GM18520 (cell line): Measurements from ENCODE around the gene STOML3.

Experiments used
- ATAC-seq: cut with Tn5 transposase; IDR thresholded peaks from one replicate; pipeline ENCODE4 v1.9.1; 2021; ENCODE audit not compliant: unreplicated experiment

STOML3 gene

GRCh38 chr13:38993381-38993780 is 2.8 kb upstream of the STOML3 start:
- no peak for ATAC-seq

- no peak for ATAC-seq
Measured at GRCh38 chr13:38981096-38981495, 9.5 kb downstream of the STOML3 start.

DNA sequence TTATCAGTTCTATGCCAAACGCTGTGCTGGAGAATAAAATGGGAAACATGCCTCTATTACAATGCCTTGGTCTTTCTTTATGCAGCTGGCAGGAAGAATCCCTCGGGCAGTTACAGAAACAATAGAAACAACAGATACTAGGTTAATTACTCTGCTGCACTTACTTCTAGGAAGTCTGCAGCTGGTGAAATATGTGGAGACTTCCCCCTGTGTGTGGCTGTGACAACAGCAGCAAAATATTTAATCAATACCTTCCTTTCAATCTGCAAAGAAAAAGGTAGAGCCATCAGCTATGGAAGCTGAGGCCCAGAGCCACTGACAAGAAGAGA is 9.9 kb downstream of the STOML3 start:
- ATAC-seq: no peak

- ATAC-seq: no peak
Measured at GRCh38 chr13:38979891-38980749, 10.5 kb downstream of the STOML3 start.

DNA sequence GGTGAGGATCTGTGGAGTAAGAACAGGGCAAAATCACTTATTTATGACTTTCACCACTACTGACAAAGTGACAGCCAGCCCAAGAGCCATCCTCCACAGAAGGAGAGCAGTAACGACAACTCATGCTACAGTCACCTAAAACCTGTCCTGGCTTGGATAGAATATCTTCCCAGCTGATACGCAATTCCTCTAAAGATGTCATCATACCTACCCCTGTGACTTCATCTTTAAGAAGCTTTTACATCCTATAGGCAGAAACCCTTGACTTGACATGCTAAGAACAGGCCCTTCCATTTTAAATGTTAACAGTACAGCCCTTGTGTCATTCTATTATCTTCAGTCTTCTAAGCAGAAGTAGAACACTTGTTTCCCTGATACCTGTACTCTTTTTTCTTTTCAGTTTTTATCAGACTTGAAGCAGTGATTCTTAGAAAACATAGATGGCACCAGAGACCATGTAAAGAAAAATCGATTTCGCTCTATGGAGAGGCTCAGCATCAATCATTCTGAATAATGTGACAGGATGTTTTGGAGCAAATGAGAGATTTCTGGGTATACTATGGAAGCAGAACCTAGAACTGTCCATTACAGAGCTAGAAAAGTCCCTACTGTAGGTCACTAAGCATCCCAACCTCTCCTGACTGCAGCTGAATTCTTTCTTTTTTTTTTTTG is 20.1 kb downstream of the STOML3 start:
- no peak for ATAC-seq

GRCh38 chr13:38969187-38969586 is 21.4 kb downstream of the STOML3 start:
- ATAC-seq: no peak

GRCh38 chr13:38967446-38967845 is 23.2 kb downstream of the STOML3 start:
- no peak for ATAC-seq

DNA sequence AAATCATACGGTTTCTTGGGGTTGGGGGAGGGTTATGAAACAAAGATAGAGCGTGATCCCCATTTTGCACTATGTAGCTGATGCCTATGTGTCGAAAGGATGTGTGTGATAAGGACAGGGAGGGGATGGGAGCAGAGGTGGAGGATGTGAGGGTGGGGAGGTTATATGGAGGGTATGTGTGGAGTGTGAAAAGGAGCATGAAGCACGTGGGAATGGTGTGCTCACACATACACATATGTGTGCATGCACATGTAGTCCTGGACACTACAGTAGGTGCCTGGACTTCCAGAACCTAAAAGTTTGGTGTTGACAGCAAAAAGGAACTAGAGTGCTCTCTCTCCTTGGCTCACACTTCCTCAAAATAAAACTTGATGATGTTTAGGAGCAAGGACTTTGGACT is 25.4 kb downstream of the STOML3 start:
- ATAC-seq: no peak

DNA sequence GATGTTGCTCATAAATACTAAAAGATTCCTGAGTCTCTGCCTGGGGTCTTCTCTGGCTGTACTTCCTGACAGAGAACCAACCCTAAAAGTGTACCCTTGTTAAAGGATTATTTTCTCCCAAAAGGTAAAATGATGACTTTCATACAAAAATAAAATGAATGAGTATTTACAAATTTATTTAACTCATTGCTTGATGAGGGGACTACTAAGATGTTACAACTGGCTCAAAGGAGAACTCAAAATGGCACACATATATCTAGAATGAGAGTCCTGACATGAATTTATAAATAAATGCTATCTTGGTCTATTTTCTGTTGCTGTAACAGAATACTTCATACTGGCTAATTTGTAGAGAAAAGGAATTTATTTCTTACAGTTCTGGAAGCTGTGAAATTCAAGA is 30.5 kb downstream of the STOML3 start:
- no peak for ATAC-seq

DNA sequence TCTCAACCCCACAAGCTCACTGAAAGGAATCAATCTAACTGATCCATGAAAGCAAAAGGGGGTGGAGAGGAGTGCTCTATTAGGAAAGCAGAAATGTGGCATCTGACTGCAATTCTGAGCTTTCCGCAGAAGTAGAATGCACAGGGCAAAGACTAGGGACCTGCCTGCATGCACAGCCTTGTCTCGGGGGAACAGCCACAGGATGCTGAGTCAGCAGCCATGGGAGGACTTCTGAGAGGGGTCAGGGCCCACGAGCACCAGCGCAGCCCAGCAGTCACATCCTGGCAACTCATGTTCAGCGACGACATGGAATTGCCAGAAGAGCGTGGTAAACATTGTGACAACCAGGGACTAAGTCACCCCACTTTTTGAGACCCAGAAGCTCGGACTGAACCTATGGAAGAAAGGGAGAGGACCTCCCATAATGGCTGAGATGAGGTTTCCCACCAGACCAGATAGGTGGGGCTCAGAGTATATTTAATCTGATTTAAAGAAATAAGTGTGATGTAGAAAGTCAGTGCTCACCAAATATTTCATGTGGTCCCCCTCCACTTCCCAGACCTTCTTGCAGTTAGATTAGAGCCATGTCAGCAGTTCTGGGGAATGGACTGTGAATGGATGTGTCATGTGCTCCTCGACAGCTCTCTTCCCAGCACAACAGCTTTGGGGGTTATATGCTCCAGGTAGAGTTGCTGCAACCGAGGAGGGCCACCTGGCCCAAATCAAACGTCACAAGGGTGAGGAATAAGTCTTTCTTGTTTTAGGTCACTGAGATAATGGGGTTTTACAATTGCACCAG is 32.6 kb downstream of the STOML3 start:
- ATAC-seq: no peak

- ATAC-seq: no peak
Measured at GRCh38 chr13:38954844-38955243, 35.8 kb downstream of the STOML3 start.

DNA sequence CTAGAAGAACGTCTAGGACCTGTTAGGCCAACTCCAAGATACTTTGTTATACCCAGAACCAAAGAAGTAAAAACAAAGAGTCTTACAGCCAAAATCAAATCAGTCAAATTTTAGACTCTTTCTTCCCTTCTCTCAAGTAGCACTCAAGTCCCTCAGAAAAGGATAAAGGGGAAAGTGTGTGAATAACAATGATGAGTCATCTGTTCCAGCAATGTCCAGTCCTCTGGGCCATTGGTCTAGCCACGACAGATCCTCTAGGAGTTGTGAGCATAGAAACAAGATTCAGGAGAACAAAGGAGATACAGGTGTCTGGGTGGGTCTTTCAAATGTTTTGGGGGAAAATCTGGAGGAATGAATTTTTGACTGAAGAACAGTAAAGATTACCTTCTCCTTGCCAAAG is 36.3 kb downstream of the STOML3 start:
- no peak for ATAC-seq

- no peak for ATAC-seq
Measured at GRCh38 chr13:38952827-38953226, 37.8 kb downstream of the STOML3 start.

DNA sequence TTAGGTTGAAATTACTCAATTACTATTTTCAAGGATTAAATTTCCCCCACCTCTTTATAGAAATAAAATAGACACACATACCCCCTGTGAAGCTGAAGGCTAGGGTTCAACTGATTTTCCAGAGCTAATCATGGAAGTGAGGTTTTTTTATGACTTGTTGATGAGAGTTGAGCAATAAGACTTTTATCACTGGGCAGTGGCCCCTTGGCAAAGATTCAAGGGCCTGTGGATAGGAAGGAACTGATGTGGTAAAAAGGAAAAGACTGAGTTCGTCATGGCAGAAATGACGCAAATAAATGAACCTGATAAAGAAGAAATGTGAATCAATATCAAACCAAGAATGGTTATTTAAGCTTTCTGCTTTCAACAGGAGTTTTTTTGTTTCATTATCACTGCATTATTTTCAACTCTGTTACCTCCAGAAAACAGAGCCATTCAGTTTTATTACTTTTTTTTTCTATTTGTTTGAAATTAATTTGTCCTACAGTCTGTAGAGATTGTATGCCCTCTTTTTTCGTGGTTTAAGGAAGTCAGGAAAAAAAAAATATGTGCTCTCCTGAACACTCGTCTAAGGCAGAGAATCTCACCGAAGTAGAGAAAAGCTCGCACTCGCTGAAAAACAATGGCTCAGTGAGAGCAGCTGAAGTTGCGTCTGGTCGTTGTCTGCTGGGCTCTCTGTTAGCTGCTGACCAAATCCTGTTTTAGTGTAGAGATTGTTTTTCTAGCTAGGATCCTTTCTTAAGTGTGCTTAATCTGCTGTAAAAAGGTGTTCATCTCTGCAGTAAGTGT is 38.9 kb downstream of the STOML3 start:
- no peak for ATAC-seq

GRCh38 chr13:38950987-38951386 is 39.6 kb downstream of the STOML3 start:
- no peak for ATAC-seq

- no peak for ATAC-seq
Measured at GRCh38 chr13:38947054-38947453, 43.6 kb downstream of the STOML3 start.

DNA sequence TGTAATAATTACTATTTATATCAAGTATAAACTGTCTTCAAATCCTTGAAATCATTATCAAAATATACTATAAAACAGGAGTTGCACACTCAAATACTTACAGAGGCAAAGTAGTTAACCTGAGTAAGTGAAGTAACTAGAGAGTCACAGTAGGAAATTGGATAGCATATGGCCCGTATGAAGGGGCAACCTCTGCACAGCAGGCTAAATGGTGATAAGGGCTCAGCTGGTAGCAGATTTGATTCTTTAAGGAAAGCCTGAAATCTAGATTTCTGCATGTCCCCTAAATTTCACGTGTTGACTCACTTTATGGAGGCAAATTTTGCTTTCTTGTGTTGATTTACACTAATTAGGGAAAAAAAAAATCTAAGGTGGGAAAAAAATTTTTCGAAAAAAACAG is 46.4 kb downstream of the STOML3 start:
- no peak for ATAC-seq

- ATAC-seq: no peak
Measured at GRCh38 chr13:38943231-38943630, 47.4 kb downstream of the STOML3 start.

- no peak for ATAC-seq
Measured at GRCh38 chr13:38941353-38941945, 49.2 kb downstream of the STOML3 start.

DNA sequence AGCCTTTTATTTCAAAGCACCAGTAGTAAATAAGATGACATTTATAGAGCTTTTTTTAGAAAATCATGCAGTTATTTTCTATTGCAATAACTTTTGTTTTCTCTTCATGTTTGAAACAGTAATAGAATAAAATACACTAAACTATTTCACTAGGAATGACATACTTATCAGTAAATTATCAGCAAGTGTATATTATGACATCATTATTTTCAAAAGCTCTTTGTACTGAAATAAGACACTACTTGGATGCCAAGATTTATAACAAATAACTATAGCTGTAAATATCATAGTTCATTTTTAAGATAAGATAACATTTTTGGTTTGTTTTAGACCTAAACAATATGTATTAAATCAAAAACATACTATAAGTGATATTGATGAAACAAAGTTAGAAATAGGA is 56.8 kb downstream of the STOML3 start:
- no peak for ATAC-seq

DNA sequence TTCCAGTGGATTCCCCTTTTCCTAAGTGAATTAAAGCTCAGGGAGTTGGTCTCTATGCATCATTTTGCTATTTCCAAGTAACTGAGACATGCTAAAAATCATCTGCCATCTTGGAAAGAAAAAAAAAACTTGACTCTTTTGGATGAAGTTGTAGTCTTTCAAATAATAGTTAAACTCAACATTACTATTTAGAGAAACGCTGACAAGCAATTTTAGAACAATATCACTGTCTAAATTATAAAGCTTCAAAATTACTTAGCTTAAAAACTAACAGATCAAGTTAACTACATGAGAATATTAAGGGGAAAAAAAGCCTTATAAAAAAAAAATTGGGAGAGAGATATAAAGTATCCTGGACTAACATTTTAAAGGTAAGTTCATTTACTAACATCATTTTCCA is 68.5 kb downstream of the STOML3 start:
- no peak for ATAC-seq
